CD4-positive, alpha-beta T cell treated with Interleukin-17A for 1 hour (primary cell): ENCODE data around the gene TTC13.

Experiments
- DNase-seq: peaks from one replicate; pipeline ENCODE4 v3.0.0-alpha.2; 2020

TTC13 gene

DNA sequence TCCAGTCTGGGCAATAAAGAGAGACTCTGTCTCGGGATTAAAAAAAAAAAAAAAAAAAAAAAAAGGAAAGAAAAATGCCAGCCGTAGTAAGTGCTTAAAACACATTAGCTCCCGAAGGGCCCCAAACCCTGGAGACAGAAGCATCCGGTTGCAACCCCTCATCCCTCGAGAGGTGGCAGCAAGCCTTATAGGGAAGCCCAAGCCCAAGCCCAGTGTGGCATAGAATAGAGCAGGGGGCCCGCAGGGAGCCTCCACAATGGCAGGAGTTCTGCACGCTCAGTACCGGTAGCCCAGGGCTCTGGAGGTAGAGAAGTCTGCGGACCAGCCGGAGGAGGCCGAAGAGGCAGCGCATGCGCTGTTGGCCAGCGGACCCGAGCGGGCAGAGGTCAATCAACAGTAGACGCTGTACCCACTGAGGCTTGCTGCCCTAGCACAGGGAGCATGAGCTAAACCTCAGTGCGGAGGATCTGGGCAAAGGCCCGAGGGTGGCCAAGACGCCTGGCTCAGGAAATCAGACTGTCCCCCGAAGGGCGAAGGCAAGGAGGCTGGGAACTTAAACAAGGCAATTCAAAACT, 76.2 kb downstream of the TTC13 start:
- DNase-seq, result no peak

GRCh38 chr1:230901671-230902070, 77.0 kb downstream of the TTC13 start:
- no peak for DNase-seq

GRCh38 chr1:230900984-230901383, 77.7 kb downstream of the TTC13 start:
- no peak for DNase-seq

DNA sequence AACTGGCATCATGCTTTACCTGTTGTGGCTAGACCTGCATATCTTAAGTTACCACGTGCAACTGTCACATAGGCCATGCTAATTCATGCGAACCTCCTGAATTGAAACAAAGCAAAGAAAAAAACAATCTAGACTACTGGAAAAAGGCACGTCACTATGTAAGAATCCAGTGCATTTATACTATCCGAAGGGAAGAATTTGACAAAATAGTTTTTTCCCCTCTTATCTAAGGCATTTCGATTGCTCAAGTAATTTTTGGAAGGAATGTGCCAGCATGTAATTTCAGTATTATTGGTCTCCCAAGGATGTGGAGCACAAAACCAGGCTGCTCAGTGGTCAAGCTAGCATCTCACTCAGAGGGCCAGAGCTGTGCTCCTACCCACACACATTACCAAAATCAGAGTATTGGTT, 78.8 kb downstream of the TTC13 start:
- no peak for DNase-seq

GRCh38 chr1:230898748-230899147, 79.9 kb downstream of the TTC13 start:
- DNase-seq, result no peak

DNA sequence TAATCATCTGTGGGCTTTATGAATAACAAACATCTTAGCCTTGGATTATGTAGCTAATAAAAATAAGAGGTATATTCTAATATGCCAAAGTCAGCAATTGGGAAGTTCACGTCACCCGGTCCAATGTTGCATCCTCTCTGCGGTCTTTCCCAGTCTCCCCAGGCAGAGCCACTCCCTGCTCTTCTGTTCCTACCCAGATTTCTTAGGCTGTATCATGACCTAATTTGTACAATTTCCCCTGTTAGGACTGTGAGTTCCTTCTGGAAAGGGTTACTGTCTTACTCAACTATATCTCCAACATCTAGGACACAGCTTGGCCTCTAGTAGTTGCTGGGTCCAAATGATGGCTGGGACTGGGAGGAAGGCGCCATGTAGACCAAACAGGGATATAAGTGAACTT, 80.5 kb downstream of the TTC13 start:
- no peak for DNase-seq

DNA sequence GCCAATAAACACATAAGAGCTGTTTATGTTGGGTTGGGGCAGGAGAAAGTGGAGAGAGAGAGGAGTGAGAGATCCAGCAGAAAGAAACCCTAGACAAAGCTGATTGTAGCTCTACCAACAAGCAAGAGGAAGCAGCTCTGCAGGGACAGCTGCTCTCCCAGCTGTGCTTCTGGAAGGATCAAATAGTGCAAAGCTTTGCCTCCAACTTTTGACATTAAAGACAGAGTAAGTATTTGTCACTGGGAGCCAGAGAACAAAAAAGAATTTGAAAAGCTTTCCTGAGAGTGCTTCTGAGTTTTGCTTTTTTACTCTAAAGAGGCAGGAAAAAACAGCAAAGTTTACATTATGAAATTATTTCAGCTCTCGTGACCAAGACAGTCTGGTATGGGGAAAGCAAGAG, 81.9 kb downstream of the TTC13 start:
- no peak for DNase-seq

DNA sequence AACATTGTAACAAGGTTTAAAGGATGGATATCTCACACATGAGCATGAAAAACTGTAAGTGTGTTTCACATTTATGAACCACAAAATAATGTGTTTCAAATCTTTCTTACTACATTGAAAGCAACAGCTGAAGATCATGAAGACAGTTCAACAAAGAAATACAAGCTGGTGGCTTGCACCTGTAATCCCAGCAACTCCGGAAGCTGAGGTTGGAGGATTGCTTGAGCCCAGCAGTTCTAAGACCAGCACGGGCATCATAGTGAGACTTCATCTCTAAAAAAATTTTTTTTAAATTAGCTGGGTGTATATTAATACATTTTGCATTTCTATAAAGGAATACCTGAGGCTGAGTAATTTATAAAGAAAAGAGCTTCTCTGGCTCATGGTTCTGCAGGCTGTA, 83.2 kb downstream of the TTC13 start:
- DNase-seq, result no peak

GRCh38 chr1:230894664-230895063, 84.0 kb downstream of the TTC13 start:
- no peak for DNase-seq

- no peak for DNase-seq
Measured at GRCh38 chr1:230894032-230894431, 84.6 kb downstream of the TTC13 start.

DNA sequence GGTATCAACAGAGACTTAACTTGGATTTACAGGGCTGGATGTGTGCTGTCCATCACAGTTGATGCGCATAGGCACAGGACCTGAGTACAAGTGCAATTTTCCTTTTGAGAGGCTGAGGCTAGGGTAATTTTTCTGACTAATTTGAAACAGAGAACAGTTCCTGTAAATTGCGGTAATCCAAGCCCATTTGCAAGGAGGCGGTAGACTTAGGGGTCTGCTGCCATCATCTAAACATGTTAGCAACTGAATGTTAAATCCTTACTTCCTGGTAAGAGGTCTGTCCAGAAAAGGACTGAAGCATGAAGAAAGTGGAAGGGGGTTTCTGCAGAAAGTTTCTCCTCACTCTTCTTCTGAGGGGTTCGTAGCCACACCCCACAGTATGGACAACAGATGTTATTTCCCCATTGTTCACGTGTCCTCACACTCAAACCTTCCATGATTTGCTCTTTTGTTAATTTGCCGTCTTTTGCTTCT, 86.6 kb downstream of the TTC13 start:
- no peak for DNase-seq

DNA sequence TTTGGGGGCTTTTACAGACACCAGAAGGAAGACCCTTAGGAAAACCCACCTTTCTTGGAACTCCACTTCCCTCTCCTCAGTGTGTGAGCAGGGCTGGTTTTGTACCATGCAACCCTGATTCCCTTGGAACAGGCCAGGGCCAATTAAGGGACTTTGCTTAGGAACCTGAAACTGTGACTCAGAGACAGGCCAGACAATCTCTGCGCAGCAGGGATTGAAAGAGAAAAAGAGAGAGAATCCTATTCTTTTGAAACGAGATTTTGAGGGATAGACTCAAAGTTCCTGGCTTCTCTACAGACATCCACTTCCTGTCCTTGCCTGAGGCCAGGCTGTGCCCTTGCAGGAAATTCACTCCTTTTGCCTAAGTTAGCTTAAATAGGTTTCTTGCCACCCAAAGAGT, 87.2 kb downstream of the TTC13 start:
- no peak for DNase-seq

DNA sequence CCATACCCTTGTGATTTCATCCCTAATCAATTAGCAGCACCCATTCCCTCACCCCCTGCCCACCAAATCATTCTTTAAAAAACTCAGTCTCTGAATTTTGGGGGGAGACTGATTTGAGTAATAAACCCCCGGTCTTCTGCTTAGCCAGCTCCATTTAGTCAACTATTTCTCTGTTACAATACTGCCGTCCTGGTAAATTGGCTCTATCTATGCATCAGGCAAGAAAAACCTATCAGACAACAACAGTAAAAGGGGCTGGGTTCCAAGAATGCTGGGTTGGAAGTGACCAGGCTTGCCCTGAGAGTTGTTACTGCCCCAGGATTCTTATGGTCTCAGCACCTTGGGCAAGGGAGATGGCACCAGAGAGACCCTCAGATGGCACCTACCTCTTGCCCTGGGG, 94.0 kb downstream of the TTC13 start:
- no peak for DNase-seq

DNA sequence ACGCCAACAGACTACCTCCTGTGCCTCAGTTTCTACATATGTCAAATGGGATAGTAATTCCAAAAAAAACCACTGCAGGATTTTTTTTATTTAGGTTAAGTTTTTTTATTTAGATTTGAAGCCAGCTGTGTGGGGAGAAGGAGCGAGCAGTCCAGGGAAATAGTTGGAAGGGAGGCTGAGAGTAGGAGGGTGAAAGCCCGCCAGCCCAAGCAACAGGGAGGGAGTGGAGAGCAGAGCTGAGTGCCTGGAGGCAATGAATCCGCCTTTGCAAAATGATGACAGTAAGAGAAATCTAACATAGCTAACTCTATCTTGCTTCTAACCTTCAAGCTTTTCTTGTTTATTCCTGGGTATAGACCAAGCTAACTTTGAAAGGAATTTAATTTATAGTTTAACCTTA, 94.7 kb downstream of the TTC13 start:
- no peak for DNase-seq

GRCh38 chr1:230879778-230880177, 98.9 kb downstream of the TTC13 start:
- no peak for DNase-seq

DNA sequence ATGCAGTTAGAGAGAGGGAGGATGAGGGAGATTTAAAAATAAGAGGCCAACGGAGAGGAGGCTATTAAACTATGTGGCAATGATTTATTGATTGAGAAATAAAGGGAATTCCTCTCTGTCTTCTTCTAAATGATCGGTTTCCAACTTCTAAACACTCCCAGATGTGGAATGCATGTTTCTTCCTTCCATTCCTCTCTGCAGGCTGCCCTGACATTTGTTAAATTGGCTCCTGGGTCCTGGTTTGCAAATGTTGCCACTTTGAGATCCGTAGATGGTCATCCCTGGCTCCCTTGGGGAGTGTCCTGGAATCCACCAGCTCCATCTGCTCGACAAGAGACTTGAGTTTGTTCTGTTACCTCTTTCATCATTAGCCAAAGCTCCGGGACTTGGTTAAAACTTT, 100.1 kb downstream of the TTC13 start:
- no peak for DNase-seq

DNA sequence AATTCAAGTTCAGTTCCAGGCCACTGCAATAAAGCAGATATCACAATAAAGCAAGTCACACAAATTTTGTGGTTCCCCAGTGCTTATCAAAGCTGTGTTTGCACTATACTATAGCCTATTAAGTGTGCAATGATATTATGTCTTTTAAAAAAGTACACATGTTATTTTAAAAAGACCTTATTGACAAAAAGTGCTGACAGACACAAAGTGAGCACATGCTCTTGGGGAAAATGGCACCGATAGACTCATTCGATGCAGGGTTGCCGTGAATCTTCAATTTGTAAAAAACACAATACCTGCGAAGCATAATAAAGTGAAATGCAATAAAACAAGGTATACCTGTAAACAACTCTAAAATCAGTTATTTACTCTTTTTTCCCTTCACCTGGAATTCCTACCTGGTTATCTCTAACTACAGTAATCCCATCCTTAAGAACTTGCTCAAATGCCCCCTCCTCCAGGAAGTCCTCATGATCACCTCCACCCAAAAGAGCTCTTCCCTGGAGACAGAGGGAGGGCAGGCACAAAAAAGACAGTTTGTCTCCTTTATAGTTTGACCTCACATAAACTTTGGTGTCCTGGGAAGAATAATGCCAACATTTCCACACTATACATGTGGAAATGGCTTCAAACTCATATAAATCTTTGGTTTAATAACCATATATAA, 100.6 kb downstream of the TTC13 start:
- no peak for DNase-seq

DNA sequence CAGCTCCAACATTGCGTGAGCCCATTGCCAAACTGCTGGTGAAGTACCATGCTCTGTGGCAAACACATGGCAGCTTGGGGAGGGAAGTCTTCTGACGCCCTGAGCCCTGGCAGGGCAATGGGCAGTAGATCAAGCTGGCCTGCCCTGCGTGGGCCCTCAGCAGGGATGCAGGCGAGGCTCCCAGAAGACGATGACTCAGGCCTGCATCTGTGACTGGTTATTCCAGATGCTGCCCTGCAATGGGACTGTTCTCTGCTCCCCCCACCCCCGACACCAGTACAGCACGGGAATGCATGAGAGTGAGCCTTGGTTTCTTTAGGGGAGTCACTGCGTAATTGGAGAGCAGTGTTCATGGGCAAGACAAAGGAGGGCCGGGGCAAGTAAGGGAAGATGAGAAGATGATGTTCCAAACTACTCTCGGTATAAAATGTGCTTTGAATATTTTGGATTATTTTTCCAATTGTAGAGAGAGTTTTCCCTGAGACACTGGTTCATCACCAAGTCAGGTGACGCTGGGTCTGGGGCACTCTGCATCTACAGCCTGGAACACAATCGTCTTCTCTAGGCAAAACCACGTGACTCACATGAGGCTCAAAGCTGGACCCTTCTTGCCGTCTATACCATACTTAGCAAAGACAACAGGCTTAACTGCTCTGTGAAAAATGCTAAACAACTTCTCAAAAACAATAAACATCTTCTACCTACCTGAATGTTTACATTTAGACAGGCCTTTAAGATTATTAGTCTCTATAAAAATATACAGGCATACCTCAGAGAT, 101.3 kb downstream of the TTC13 start:
- no peak for DNase-seq

GRCh38 chr1:230876660-230877059, 102.0 kb downstream of the TTC13 start:
- no peak for DNase-seq

GRCh38 chr1:230875370-230875769, 103.3 kb downstream of the TTC13 start:
- DNase-seq, result no peak

DNA sequence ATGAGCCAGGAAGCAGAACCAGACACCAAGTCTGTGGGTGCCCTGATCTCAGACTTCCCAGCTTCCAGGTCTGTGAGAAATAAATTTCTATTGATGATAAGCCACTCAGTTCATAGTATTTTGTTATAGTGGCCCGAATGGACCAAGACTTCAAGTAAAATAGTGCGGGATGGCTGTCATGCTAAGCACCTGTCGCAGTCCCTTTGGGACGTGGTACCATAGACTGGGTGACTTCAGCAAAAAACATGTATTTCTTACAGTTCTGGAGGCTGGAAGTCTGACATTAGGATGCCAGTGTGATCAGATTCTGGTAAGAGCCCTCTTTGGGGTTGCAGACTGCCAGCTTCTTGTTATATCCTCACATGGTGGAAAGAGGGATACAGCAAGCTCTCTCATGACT, 107.7 kb downstream of the TTC13 start:
- no peak for DNase-seq

DNA sequence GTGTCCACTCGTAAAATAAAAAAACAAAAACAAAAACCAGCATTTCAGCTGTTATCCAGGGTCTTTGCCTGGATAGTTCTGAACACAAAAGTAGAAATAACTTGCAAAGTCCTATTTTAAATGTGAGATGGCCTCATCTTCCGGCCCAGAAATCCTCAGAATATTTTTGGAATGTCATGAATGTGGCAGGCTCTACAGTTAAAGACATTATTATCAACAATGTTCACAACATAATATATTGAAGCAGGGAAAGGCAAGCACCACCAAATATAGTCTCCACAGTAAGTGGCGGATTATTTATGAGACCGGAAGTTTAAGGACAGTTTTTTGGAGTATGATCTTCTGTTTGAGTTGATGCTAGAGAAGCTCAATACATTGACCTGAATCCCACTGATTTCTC, 109.2 kb downstream of the TTC13 start:
- DNase-seq, result no peak

- DNase-seq, result no peak
Measured at GRCh38 chr1:230868736-230869385, 109.8 kb downstream of the TTC13 start.
